Chondrocyte (in vitro differentiated cells): Measurements from ENCODE around the gene IL1F10. TPM values are rescaled to one million over a fixed set of nuclear protein-coding genes. Genes with fewer than 3 reads are reported as not detected.
"Not testable (repeated sequence)": the region's sequence is repeated elsewhere in the genome, so short reads cannot be mapped to it uniquely, and the experiment has no call there.

Source experiments
- DNase-seq: peaks from one replicate; pipeline ENCODE4 v3.0.0; 2021; ENCODE audit warnings: mixed read lengths, low spot score
- H3K27ac Mint-ChIP-seq: one replicate; pipeline ENCODE4 v1.8.0; 2021; ENCODE audit warnings: mild to moderate bottlenecking, moderate library complexity, mixed read lengths; ENCODE audit not compliant: unreplicated experiment
- H3K27me3 Mint-ChIP-seq: 2 replicates; pipeline ENCODE4 v1.8.0; 2021; ENCODE audit warnings: low read depth, mixed read lengths
- H3K36me3 Mint-ChIP-seq: 2 replicates; pipeline ENCODE4 v1.8.0; 2021; ENCODE audit warnings: low read depth, mixed read lengths
- H3K4me1 Mint-ChIP-seq: 2 replicates; pipeline ENCODE4 v1.8.0; 2021; ENCODE audit warnings: low read depth, mild to moderate bottlenecking, mixed read lengths
- H3K4me3 Mint-ChIP-seq: one replicate; pipeline ENCODE4 v1.8.0; 2021; ENCODE audit warnings: mild to moderate bottlenecking, moderate library complexity, mixed read lengths; ENCODE audit not compliant: unreplicated experiment
- H3K9me3 Mint-ChIP-seq: 2 replicates; pipeline ENCODE4 v1.8.0; 2021; ENCODE audit warnings: low read depth, mixed read lengths
- total RNA-seq: library from RNA; stranded (reverse); gene quantifications from 3 replicates; pipeline ENCODE4 v1.2.1, GENCODE V29; 2021
- TF ChIP-seq, protein P1 (sequence below): fragments of 200-600 bp; sonication (generic); IDR thresholded peaks from 2 replicates; pipeline ENCODE4 v1.5.0; 2021; ENCODE audit warnings: antibody characterized with exemption, mild to moderate bottlenecking, moderate library complexity

The IL1F10 gene
- total RNA-seq, 1 donor from 2014 or later, result not detected

DNA sequence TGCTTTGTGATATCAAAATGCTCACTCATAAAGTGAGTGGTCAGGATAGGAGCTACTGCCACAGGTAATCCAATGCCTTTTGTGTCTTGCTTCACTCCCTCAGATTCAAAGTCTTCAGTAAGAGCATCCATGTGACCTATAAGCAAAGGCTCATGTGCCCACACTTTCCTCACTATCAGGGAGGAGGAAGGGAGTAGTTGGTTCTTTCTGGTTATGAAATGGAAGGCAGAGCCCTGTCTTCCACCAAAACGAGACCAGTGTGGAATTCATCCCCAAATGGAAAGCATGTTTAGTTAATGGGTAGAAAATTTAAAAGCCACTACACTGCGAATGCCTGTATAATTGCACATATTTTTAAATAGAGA lies 25.8 kb downstream of the IL1F10 start:
- Mint-ChIP-seq H3K4me3 (no peak overlapping the region), H3K36me3 (peaks cover 3% of the 10 kb centered on the region), H3K4me1 (no peaks in the 10 kb centered on the region), H3K27me3 (peaks cover 15% of the 10 kb centered on the region), H3K9me3 (peaks cover 17% of the 10 kb centered on the region), H3K27ac (no peak overlapping the region)
- TF ChIP-seq, protein P1, sequence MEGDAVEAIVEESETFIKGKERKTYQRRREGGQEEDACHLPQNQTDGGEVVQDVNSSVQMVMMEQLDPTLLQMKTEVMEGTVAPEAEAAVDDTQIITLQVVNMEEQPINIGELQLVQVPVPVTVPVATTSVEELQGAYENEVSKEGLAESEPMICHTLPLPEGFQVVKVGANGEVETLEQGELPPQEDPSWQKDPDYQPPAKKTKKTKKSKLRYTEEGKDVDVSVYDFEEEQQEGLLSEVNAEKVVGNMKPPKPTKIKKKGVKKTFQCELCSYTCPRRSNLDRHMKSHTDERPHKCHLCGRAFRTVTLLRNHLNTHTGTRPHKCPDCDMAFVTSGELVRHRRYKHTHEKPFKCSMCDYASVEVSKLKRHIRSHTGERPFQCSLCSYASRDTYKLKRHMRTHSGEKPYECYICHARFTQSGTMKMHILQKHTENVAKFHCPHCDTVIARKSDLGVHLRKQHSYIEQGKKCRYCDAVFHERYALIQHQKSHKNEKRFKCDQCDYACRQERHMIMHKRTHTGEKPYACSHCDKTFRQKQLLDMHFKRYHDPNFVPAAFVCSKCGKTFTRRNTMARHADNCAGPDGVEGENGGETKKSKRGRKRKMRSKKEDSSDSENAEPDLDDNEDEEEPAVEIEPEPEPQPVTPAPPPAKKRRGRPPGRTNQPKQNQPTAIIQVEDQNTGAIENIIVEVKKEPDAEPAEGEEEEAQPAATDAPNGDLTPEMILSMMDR, result no peak
- DNase-seq, result no peak

DNA sequence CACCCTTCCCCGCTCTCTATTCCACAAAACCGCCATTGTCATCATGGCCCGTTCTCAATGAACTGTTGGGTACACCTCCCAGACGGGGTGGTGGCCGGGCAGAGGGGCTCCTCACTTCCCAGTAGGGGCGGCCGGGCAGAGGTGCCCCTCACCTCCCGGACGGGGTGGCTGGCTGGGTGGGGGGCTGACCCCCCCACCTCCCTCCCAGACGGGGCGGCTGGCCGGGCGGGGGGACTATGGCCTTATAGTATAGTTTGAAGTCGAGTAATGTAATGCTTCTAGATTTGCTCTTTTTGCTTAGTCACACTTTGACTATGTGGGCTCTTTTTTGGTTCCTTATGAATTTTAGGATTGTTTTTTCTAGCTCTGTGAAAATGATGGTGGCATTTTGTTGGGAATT lies 28.5 kb downstream of the IL1F10 start:
- H3K4me1 Mint-ChIP-seq, H3K36me3 Mint-ChIP-seq, DNase-seq, H3K4me3 Mint-ChIP-seq, H3K27ac Mint-ChIP-seq: not testable (repeated sequence)
- H3K27me3 Mint-ChIP-seq, result peaks cover 18% of the 10 kb centered on the region
- H3K9me3 Mint-ChIP-seq, result peaks cover 17% of the 10 kb centered on the region

DNA sequence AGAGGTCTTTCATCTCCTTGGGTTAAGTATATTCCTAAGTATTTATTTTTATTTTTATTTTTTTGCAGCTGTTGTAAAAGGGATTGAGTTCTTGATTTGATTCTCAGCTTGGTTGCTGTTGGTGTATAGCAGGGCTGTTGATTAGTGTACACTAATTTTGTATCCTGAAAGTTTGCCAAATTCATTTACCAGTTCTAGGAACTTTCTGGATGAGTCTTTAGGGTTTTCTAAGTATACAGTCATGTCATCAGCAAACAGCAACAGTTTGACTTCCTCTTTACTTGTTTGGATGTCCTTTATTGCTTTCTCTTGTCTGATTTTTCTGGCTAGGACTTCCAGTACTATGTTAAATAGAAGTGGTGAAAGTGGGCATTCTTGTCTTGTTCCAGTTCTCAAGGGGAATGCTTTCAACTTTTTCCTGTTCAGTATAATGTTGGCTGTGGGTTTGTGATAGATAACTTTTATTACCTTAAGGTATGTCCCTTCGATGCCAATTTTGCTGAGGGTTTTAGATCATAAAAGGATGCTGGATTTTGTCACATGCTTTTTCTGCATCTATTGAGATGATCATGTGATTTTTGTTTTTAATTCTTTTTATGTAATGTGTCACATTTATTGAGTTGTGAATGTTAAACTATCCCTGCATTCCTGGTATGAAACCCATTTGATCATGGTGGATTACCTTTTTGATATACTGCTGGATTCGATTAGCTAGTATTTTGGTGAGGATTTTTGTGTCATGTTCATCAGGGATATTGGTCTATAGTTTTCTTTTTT lies 29.3 kb downstream of the IL1F10 start:
- H3K9me3 Mint-ChIP-seq, result peaks cover 17% of the 10 kb centered on the region
- peaks cover 19% of the 10 kb centered on the region for H3K27me3 Mint-ChIP-seq
- DNase-seq, H3K4me1 Mint-ChIP-seq, H3K27ac Mint-ChIP-seq, H3K36me3 Mint-ChIP-seq, H3K4me3 Mint-ChIP-seq: not testable (repeated sequence)

DNA sequence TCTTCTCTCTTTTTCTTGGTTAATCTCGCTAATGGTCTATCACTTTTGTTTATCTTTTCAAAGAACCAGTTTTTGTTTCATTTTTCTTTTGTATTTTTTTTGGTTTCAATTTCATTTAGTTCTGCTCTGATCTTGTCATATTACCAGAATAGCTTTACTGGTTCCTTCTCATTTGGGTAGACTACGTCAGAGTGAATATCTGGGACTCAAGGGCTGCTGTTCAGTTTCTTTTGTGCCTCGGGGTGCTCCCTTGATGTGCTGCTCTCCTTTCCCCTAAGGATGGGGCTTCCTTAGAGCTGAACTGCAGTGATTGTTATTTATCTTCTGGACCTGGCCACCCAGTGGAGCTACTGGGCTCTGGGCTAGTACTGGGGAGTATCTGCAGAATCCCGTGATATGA lies 30.3 kb downstream of the IL1F10 start:
- DNase-seq, result no peak
- Mint-ChIP-seq H3K9me3 (peaks cover 22% of the 10 kb centered on the region), H3K36me3 (peaks cover 3% of the 10 kb centered on the region), H3K4me1 (no peaks in the 10 kb centered on the region), H3K27ac (no peak overlapping the region), H3K4me3 (no peak overlapping the region), H3K27me3 (peaks cover 19% of the 10 kb centered on the region)
- TF ChIP-seq, protein P1, result no peak

DNA sequence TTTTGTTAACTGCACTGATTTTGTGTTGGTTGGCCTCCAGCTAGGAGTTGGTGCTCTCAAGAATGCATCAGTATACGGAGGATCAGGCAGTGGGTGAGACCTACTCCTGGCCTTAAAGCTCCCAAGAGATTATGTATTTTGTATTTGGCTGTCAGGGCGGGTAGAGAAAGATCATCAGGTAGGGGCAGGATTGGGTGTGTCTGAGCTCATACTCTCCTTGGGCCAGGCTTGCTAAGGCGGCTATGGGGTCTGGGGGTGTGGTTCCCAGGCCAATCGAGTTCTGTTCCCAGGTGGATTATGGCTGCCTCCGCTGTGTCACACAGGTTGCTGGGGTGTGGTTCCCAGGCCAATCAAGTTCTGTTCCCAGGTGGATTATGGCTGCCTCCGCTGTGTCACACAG lies 30.8 kb downstream of the IL1F10 start:
- H3K4me1 Mint-ChIP-seq, result no peaks in the 10 kb centered on the region

DNA sequence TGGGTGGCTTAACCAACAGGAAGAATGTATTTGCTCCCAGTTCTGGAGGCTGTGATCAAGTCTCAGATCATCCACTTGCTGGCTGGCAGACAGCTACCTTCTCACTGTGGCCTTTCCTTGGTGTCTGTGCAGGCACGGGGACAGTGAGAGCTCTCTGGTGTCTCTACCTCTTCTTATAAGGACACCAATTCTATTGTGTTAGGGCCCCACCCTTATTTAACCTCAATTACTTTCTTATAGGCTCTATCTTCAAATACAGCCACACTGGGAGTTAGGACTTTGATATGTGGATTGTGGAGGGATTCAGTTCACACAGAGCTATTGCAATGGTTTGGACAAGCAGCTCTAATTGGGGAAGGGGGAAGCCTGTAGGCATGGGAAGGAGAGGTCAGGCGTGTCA lies 34.4 kb downstream of the IL1F10 start:
- no peaks in the 10 kb centered on the region for H3K36me3 Mint-ChIP-seq
- no peak overlapping the region for H3K27ac Mint-ChIP-seq
- H3K9me3 Mint-ChIP-seq, result peaks cover 25% of the 10 kb centered on the region
- TF ChIP-seq, protein P1, result no peak
- peaks cover 32% of the 10 kb centered on the region for H3K27me3 Mint-ChIP-seq
- no peak overlapping the region for H3K4me3 Mint-ChIP-seq
- DNase-seq, result no peak
- no peaks in the 10 kb centered on the region for H3K4me1 Mint-ChIP-seq

More for the DNA sequence above, 30.8 kb downstream of the IL1F10 start:
- TF ChIP-seq, protein P1, result no peak
- DNase-seq, result no peak
- Mint-ChIP-seq H3K27me3 (peaks cover 19% of the 10 kb centered on the region), H3K9me3 (peaks cover 26% of the 10 kb centered on the region), H3K36me3 (peaks cover 3% of the 10 kb centered on the region), H3K27ac (no peak overlapping the region), H3K4me3 (no peak overlapping the region)
